Measurements from ENCODE around the gene ERBB4. TPM values are rescaled to one million over a fixed set of nuclear protein-coding genes. Genes with fewer than 3 reads are reported as not detected.

Gene ERBB4
- total and polyA plus RNA-seq, 2 of the 8 experiments (the other 6 are each of a cell fraction or from before 2014, with no cell fraction given) = 0.34 to 1.3 TPM

GRCh38 chr2:212088353-212088752 lies 450.2 kb downstream of the ERBB4 start:
- Histone ChIP-seq H3K36me3 (ENCODE audit: control insufficient read depth in 2 of 4, insufficient read depth in 4 of 4, low read length in 3 of 4) (no peaks in the 10 kb centered on the region), H3K23ac (ENCODE audit: insufficient read length) (no peak overlapping the region), H2BK15ac (ENCODE audit: low read length) (no peak overlapping the region), H3K4me3 (ENCODE audit: extremely low read depth in 1 of 4, insufficient read depth in 2 of 4, low read depth in 3 of 4, low read length in 4 of 4) (no peak overlapping the region), H3K56ac (replicated peaks; ENCODE audit: insufficient read length, low read depth, low read length) (no peak overlapping the region), H2BK5ac (ENCODE audit: low read depth, low read length) (no peak overlapping the region), H2BK120ac (replicated peaks; ENCODE audit: low read depth, low read length) (no peak overlapping the region), H3K9ac (replicated peaks in 1 of 4; ENCODE audit: extremely low read depth in 1 of 4, low read depth in 3 of 4, low read length in 3 of 4) (no peak overlapping the region), H3K79me2 (ENCODE audit: control insufficient read depth in 1 of 2, insufficient read depth in 2 of 2, low read length in 2 of 2) (no peaks in the 10 kb centered on the region), H2AFZ (ENCODE audit: low read length) (no peak overlapping the region), H3K4me2 (ENCODE audit: insufficient read depth in 1 of 2, low read depth in 2 of 2, low read length in 2 of 2) (no peak overlapping the region), H4K5ac (ENCODE audit: insufficient read length, low read depth, low read length) (no peak overlapping the region), H3K27me3 (replicated peaks in 1 of 4; ENCODE audit: control insufficient read depth in 3 of 4, extremely low read depth in 1 of 4, insufficient read depth in 3 of 4, low read length in 3 of 4) (no peaks in the 10 kb centered on the region), H3K23me2 (ENCODE audit: low read depth, low read length) (no peaks in the 10 kb centered on the region), H4K8ac (ENCODE audit: extremely low read depth, insufficient read depth, low read length) (no peak overlapping the region), H3K27ac (ENCODE audit: low read depth, low read length) (no peak overlapping the region), H2BK12ac (ENCODE audit: low read depth, low read length) (no peak overlapping the region), H2AK5ac (ENCODE audit: low read depth, low read length) (no peak overlapping the region), H4K91ac (replicated peaks; ENCODE audit: insufficient read length, low read length) (no peak overlapping the region), H3K4ac (replicated peaks; ENCODE audit: insufficient read length, low read depth, low read length) (no peak overlapping the region), H3K9me3 (ENCODE audit: insufficient read depth in 2 of 2, low read depth in 1 of 2, low read length in 1 of 2) (no peaks in the 10 kb centered on the region), H3K4me1 (replicated peaks in 1 of 4; ENCODE audit: control insufficient read depth in 3 of 4, insufficient read depth in 4 of 4, low read length in 3 of 4) (no peaks in the 10 kb centered on the region), H4K20me1 (replicated peaks in 1 of 2; ENCODE audit: control insufficient read depth in 1 of 2, insufficient read depth in 2 of 2, low read length in 2 of 2) (no peaks in the 10 kb centered on the region), H3K79me1 (ENCODE audit: low read depth, low read length) (no peaks in the 10 kb centered on the region), H2BK20ac (ENCODE audit: low read length) (no peak overlapping the region), H3K14ac (ENCODE audit: insufficient read length) (no peak overlapping the region), H3K18ac (ENCODE audit: extremely low read depth, low read length) (no peak overlapping the region)
- FAIRE-seq = no peak
- no peak for DNase-seq (ENCODE audit: low read depth in 1 of 2, low spot score in 2 of 2)
- TF ChIP-seq CTCF (IDR thresholded peaks at IDR 0.05; ENCODE audit: control extremely low read depth in 1 of 3, insufficient read depth in 1 of 3, low read depth in 1 of 3, low read length in 3 of 3) = no peak
- TF ChIP-seq RNF2 (IDR thresholded peaks at IDR 0.05; ENCODE audit: borderline replicate concordance, low read depth, low read length, missing control alignments, poor library complexity, severe bottlenecking) = no peak
- no peak for TF ChIP-seq ZNF274 (IDR thresholded peaks at IDR 0.05; ENCODE audit: borderline replicate concordance, extremely low read depth, low read length)
- 85% methylated on average over 1 of the region's 1 CpG; no CpG with 5 or more reads in 1 of the 2 experiments for WGBS, 2 experiments (ENCODE audit: extremely low coverage in 1 of 2, insufficient coverage in 1 of 2, insufficient read length in 1 of 2, insufficient replicate concordance in 2 of 2, low coverage in 1 of 2, low lambda C conversion rate in 2 of 2, missing lambda C conversion rate in 1 of 2)
- POLR2A ChIA-PET (ENCODE audit: partially characterized antibody) = no interaction called here
- CTCF ChIA-PET (ENCODE audit: partially characterized antibody) = no interaction called here
